GM12873 (cell line): Measurements from ENCODE around the gene TMEM35B.

Source experiments
- TF ChIP-seq, protein P1 (sequence below): IDR thresholded peaks from 2 replicates; pipeline ENCODE4 v1.5.1; 2012; ENCODE audit warnings: low read depth, mild to moderate bottlenecking, moderate library complexity, low read length, control low read depth; ENCODE audit not compliant: insufficient read depth; ENCODE audit errors: missing control alignments

TMEM35B gene

DNA sequence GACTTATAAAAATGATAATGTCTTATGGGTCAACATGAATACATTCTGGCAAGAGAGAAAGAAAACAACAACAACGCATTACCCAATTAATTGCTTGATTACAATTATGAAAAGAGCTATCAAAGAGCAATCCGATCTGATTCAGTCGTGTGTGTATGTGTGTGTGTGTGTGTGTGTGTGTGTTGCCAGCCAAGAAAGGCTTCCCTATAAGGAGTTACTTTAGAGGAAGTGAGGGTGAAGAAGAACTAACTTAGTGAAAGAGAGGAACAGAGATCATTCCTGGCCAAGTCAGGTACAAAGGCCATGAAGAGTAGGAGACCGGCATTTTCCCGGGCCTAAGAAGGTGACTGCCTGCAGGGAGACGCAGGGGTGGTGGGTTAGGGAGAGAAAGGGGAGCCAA is 9.4 kb downstream of the TMEM35B start:
- TF ChIP-seq, protein P1, sequence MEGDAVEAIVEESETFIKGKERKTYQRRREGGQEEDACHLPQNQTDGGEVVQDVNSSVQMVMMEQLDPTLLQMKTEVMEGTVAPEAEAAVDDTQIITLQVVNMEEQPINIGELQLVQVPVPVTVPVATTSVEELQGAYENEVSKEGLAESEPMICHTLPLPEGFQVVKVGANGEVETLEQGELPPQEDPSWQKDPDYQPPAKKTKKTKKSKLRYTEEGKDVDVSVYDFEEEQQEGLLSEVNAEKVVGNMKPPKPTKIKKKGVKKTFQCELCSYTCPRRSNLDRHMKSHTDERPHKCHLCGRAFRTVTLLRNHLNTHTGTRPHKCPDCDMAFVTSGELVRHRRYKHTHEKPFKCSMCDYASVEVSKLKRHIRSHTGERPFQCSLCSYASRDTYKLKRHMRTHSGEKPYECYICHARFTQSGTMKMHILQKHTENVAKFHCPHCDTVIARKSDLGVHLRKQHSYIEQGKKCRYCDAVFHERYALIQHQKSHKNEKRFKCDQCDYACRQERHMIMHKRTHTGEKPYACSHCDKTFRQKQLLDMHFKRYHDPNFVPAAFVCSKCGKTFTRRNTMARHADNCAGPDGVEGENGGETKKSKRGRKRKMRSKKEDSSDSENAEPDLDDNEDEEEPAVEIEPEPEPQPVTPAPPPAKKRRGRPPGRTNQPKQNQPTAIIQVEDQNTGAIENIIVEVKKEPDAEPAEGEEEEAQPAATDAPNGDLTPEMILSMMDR = no peak

DNA sequence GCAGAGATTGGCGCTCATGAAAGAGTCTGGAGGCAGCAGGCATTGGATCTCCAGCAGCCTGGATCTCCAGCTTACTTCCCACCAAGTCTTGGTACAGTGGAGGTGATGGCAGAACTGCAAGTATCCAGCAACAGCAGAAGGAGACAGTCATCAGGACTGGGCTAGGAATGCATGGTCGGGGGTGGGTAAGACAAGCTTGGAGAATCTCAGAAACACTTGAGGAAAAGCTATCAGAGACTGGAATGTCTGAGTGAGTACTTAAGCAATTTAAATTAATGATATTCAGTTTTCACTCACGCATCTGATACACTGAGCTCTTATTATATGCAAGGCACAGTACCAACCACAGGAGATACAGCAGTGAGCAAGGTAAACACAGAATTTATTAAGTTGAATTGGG is 9.8 kb downstream of the TMEM35B start:
- TF ChIP-seq, protein P1 = no peak

DNA sequence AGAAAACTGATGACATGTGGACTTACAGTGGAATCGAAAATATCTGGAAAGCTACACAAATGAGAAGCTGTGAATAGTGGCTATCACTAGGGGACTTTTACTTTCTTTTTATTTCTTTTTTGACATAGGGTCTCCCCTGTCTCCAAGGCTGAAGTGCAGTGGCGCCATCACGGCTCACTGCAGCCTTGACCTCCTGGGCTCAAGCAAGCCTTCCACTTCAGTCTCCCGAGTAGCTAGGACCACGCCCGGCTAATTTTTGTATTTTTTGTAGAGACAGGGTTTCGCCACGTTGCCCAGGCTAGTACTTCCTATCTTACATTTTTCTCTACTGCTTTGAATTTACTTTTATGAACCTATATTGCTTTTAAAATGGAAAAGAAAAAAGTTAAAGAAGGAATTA is 10.5 kb downstream of the TMEM35B start:
- TF ChIP-seq, protein P1 = no peak

GRCh38 chr1:34973326-34973725 is 11.8 kb downstream of the TMEM35B start:
- TF ChIP-seq, protein P1 = no peak

DNA sequence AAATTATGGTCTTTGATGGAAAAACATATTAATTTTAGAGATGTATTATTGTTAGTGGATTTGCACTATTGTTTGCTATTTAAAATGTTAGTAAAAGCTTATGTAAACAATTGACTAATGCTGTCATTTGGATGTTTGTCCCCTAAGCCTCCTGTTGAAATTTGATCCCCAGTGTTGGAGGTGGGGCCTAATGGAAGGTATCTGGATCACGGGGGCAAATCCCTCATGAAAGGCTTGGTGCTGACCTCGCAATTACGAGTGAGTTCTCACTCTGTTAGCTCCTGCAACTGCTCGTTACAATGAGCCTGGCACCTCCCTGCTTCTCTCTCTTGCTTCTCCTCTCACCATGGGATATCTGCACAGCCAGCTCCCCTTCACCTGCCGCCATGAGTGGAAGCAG is 14.3 kb downstream of the TMEM35B start:
- TF ChIP-seq, protein P1 = no peak

- TF ChIP-seq, protein P1 = no peak
Observed at GRCh38 chr1:34970220-34970735, 14.9 kb downstream of the TMEM35B start.

DNA sequence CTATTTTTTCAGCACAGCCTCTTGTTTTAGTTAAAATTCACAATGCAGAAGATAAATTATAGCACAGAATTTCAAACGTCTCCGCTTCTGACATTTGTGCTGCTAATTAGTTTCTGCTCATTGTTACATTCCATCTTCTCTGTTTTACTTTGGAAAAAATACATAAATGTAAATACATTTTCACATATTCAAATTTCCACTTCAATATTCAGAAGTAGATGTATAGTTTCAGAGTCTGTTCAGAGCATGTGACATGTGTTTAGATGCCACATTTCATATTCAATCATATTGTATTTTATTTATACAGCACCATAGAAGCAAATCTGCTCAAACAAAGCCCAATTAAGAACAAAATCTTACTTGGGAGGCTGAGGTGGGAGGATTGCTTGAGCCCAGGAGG is 19.6 kb downstream of the TMEM35B start:
- TF ChIP-seq, protein P1 = no peak
